ENCODE measurements around the gene KIAA1755.
"Not testable (repeated sequence)": the region's sequence is repeated elsewhere in the genome, so short reads cannot be mapped to it uniquely, and the experiment has no call there.

Gene KIAA1755

GRCh38 chr20:38291966-38292365 is 31.4 kb upstream of the KIAA1755 start:
- ChIA-PET CTCF (no interaction called here), POLR2A (no interaction called here)
- no peak for DNase-seq
- WGBS (ENCODE audit: insufficient coverage) = 0% methylated on average over 1 of the region's 3 CpGs
- H3K4me3 ChIP-seq (ENCODE audit: control insufficient read depth in 1 of 7, extremely low read depth in 1 of 7, insufficient read depth in 4 of 7, low read depth in 2 of 7, low read length in 6 of 7) = no peak overlapping the region
- H3K27me3 ChIP-seq (replicated peaks in 2 of 5; ENCODE audit: control insufficient read depth in 4 of 5, insufficient read depth in 5 of 5, low read length in 4 of 5) = peaks cover 4 to 95% (median 38%) of the 10 kb centered on the region in 5 experiments
- peaks cover 0 to 5% (median 0%) of the 10 kb centered on the region in 4 experiments for H3K4me1 ChIP-seq (ENCODE audit: control extremely low read depth in 1 of 4, control insufficient read depth in 4 of 4, insufficient read depth in 4 of 4, low read length in 3 of 4)
- H3K27ac ChIP-seq (ENCODE audit: insufficient read depth in 1 of 2, low read depth in 1 of 2, low read length in 2 of 2, poor library complexity in 1 of 2, severe bottlenecking in 2 of 2) = no peak overlapping the region
- no peaks in the 10 kb centered on the region for H3K36me3 ChIP-seq (ENCODE audit: control insufficient read depth in 4 of 4, insufficient read depth in 4 of 4, low read length in 3 of 4)
- H3K9me3 ChIP-seq (ENCODE audit: control extremely low read depth in 1 of 5, control insufficient read depth in 4 of 5, insufficient read depth in 2 of 5, low read depth in 1 of 5, low read length in 4 of 5) = no peaks in the 10 kb centered on the region

GRCh38 chr20:38290829-38291814 is 30.6 kb upstream of the KIAA1755 start:
- ChIA-PET CTCF (no interaction called here), POLR2A (no interaction called here)
- H3K9me3 ChIP-seq (ENCODE audit: control extremely low read depth in 1 of 5, control insufficient read depth in 4 of 5, insufficient read depth in 2 of 5, low read depth in 1 of 5, low read length in 4 of 5) = no peaks in the 10 kb centered on the region
- H3K4me3 ChIP-seq (ENCODE audit: control insufficient read depth in 1 of 7, extremely low read depth in 1 of 7, insufficient read depth in 4 of 7, low read depth in 2 of 7, low read length in 6 of 7) = no peak overlapping the region
- H3K4me1 ChIP-seq (ENCODE audit: control extremely low read depth in 1 of 4, control insufficient read depth in 4 of 4, insufficient read depth in 4 of 4, low read length in 3 of 4) = peaks cover 0 to 5% (median 0%) of the 10 kb centered on the region in 4 experiments
- no peaks in the 10 kb centered on the region for H3K36me3 ChIP-seq (ENCODE audit: control insufficient read depth in 4 of 4, insufficient read depth in 4 of 4, low read length in 3 of 4)
- 58% methylated on average over 17 of the region's 21 CpGs for WGBS (ENCODE audit: insufficient coverage)
- no peak for DNase-seq
- no peak overlapping the region for H3K27ac ChIP-seq (ENCODE audit: insufficient read depth in 1 of 2, low read depth in 1 of 2, low read length in 2 of 2, poor library complexity in 1 of 2, severe bottlenecking in 2 of 2)
- peaks cover 4 to 100% (median 36%) of the 10 kb centered on the region in 5 experiments for H3K27me3 ChIP-seq (replicated peaks in 2 of 5; ENCODE audit: control insufficient read depth in 4 of 5, insufficient read depth in 5 of 5, low read length in 4 of 5)

GRCh38 chr20:38286586-38287531 is 26.3 kb upstream of the KIAA1755 start:
- H3K36me3 ChIP-seq (ENCODE audit: control insufficient read depth in 4 of 4, insufficient read depth in 4 of 4, low read length in 3 of 4) = no peaks in the 10 kb centered on the region
- H3K4me3 ChIP-seq (ENCODE audit: control insufficient read depth in 1 of 7, extremely low read depth in 1 of 7, insufficient read depth in 4 of 7, low read depth in 2 of 7, low read length in 6 of 7) = no peak overlapping the region
- peaks cover 0 to 3% (median 0%) of the 10 kb centered on the region in 4 experiments for H3K4me1 ChIP-seq (ENCODE audit: control extremely low read depth in 1 of 4, control insufficient read depth in 4 of 4, insufficient read depth in 4 of 4, low read length in 3 of 4)
- 69% methylated on average over 16 of the region's 16 CpGs for WGBS (ENCODE audit: insufficient coverage)
- no peak for DNase-seq
- no peaks in the 10 kb centered on the region for H3K9me3 ChIP-seq (ENCODE audit: control extremely low read depth in 1 of 5, control insufficient read depth in 4 of 5, insufficient read depth in 2 of 5, low read depth in 1 of 5, low read length in 4 of 5)
- CTCF ChIA-PET = interaction anchor here (1.0 to 1.3 kb wide), 3 partner anchors 10 to 16 kb away, joined by 3 read pairs; no protein-coding TSS in a partner anchor
- peaks cover 4 to 78% (median 23%) of the 10 kb centered on the region in 5 experiments for H3K27me3 ChIP-seq (replicated peaks in 2 of 5; ENCODE audit: control insufficient read depth in 4 of 5, insufficient read depth in 5 of 5, low read length in 4 of 5)
- H3K27ac ChIP-seq (ENCODE audit: insufficient read depth in 1 of 2, low read depth in 1 of 2, low read length in 2 of 2, poor library complexity in 1 of 2, severe bottlenecking in 2 of 2) = no peak overlapping the region
- POLR2A ChIA-PET = no interaction called here

GRCh38 chr20:38284893-38285444 is 24.4 kb upstream of the KIAA1755 start:
- WGBS (ENCODE audit: insufficient coverage) = 98% methylated on average over 4 of the region's 5 CpGs
- ChIA-PET CTCF (no interaction called here), POLR2A (no interaction called here)
- H3K27me3 ChIP-seq (replicated peaks in 2 of 5; ENCODE audit: control insufficient read depth in 4 of 5, insufficient read depth in 5 of 5, low read length in 4 of 5) = peaks cover 4 to 74% (median 15%) of the 10 kb centered on the region in 5 experiments
- H3K27ac ChIP-seq (ENCODE audit: insufficient read depth in 1 of 2, low read depth in 1 of 2, low read length in 2 of 2, poor library complexity in 1 of 2, severe bottlenecking in 2 of 2) = no peak overlapping the region
- no peaks in the 10 kb centered on the region for H3K36me3 ChIP-seq (ENCODE audit: control insufficient read depth in 4 of 4, insufficient read depth in 4 of 4, low read length in 3 of 4)
- no peak overlapping the region for H3K4me3 ChIP-seq (ENCODE audit: control insufficient read depth in 1 of 7, extremely low read depth in 1 of 7, insufficient read depth in 4 of 7, low read depth in 2 of 7, low read length in 6 of 7)
- no peak for DNase-seq
- peaks cover 0 to 3% (median 0%) of the 10 kb centered on the region in 5 experiments for H3K9me3 ChIP-seq (ENCODE audit: control extremely low read depth in 1 of 5, control insufficient read depth in 4 of 5, insufficient read depth in 2 of 5, low read depth in 1 of 5, low read length in 4 of 5)
- peaks cover 0 to 3% (median 0%) of the 10 kb centered on the region in 4 experiments for H3K4me1 ChIP-seq (ENCODE audit: control extremely low read depth in 1 of 4, control insufficient read depth in 4 of 4, insufficient read depth in 4 of 4, low read length in 3 of 4)

- H3K4me3 ChIP-seq (ENCODE audit: control insufficient read depth in 1 of 7, extremely low read depth in 1 of 7, insufficient read depth in 4 of 7, low read depth in 2 of 7, low read length in 6 of 7); DNase-seq: not testable (repeated sequence)
- 100% methylated on average over 7 of the region's 7 CpGs for WGBS (ENCODE audit: insufficient coverage)
Measured at GRCh38 chr20:38284066-38284650, 23.6 kb upstream of the KIAA1755 start.

GRCh38 chr20:38283236-38283635 is 22.7 kb upstream of the KIAA1755 start:
- Histone ChIP-seq H3K27ac (ENCODE audit: insufficient read depth in 1 of 2, low read depth in 1 of 2, low read length in 2 of 2, poor library complexity in 1 of 2, severe bottlenecking in 2 of 2) (no peak overlapping the region), H3K36me3 (ENCODE audit: control insufficient read depth in 4 of 4, insufficient read depth in 4 of 4, low read length in 3 of 4) (no peaks in the 10 kb centered on the region), H3K4me3 (ENCODE audit: control insufficient read depth in 1 of 7, extremely low read depth in 1 of 7, insufficient read depth in 4 of 7, low read depth in 2 of 7, low read length in 6 of 7) (no peak overlapping the region), H3K27me3 (replicated peaks in 2 of 5; ENCODE audit: control insufficient read depth in 4 of 5, insufficient read depth in 5 of 5, low read length in 4 of 5) (peaks cover 2 to 70% (median 15%) of the 10 kb centered on the region in 5 experiments), H3K4me1 (ENCODE audit: control extremely low read depth in 1 of 4, control insufficient read depth in 4 of 4, insufficient read depth in 4 of 4, low read length in 3 of 4) (peaks cover 0 to 3% (median 0%) of the 10 kb centered on the region in 4 experiments), H3K9me3 (ENCODE audit: control extremely low read depth in 1 of 5, control insufficient read depth in 4 of 5, insufficient read depth in 2 of 5, low read depth in 1 of 5, low read length in 4 of 5) (peaks cover 0 to 3% (median 0%) of the 10 kb centered on the region in 5 experiments)
- no peak for DNase-seq
- ChIA-PET POLR2A (interaction anchor here (0.8 kb wide), 1 partner anchor 14 kb away, joined by 3 read pairs; no protein-coding TSS in a partner anchor), CTCF (no interaction called here)
- WGBS (ENCODE audit: insufficient coverage) = 100% methylated on average over 2 of the region's 2 CpGs

More at GRCh38 chr20:38284066-38284650, 23.6 kb upstream of the KIAA1755 start:
- peaks cover 2 to 74% (median 17%) of the 10 kb centered on the region in 5 experiments for H3K27me3 ChIP-seq (replicated peaks in 2 of 5; ENCODE audit: control insufficient read depth in 4 of 5, insufficient read depth in 5 of 5, low read length in 4 of 5)
- H3K9me3 ChIP-seq (ENCODE audit: control extremely low read depth in 1 of 5, control insufficient read depth in 4 of 5, insufficient read depth in 2 of 5, low read depth in 1 of 5, low read length in 4 of 5); H3K27ac ChIP-seq (ENCODE audit: insufficient read depth in 1 of 2, low read depth in 1 of 2, low read length in 2 of 2, poor library complexity in 1 of 2, severe bottlenecking in 2 of 2); H3K4me1 ChIP-seq (ENCODE audit: control extremely low read depth in 1 of 4, control insufficient read depth in 4 of 4, insufficient read depth in 4 of 4, low read length in 3 of 4); CTCF ChIA-PET; H3K36me3 ChIP-seq (ENCODE audit: control insufficient read depth in 4 of 4, insufficient read depth in 4 of 4, low read length in 3 of 4): not testable (repeated sequence)
- POLR2A ChIA-PET = interaction anchor here (0.8 kb wide), 1 partner anchor 15 kb away, joined by 3 read pairs; no protein-coding TSS in a partner anchor
